Fibroblast of lung (primary cell): ENCODE data around the gene TMED9.

Experiments used
- CTCF ChIP-seq, 2 donors: IDR thresholded peaks in 1 of 2; conservative IDR thresholded peaks in 1 of 2; 1 replicate in 1 of 2; 2 replicates in 1 of 2; pipeline ENCODE4 v1.5.1; 2011 to 2012; ENCODE audit warnings: low read length in 2 of 2, control low read depth in 1 of 2, inconsistent platforms in 1 of 2, low read depth in 1 of 2, mild to moderate bottlenecking in 1 of 2
- EZH2 ChIP-seq: IDR thresholded peaks from 2 replicates; pipeline ENCODE4 v1.5.1; 2012; ENCODE audit warnings: low read length, control low read depth, mild to moderate bottlenecking; ENCODE audit errors: missing control alignments

- TF ChIP-seq CTCF (conservative IDR thresholded peaks at IDR 0.05 in 1 of 2, IDR thresholded peaks at IDR 0.05 in 1 of 2; ENCODE audit: low read depth in 1 of 2, low read length in 2 of 2) (no peak), EZH2 (no peak)
These were observed at the start of gene TMED9 for GRCh38 chr5:177592010-177592834.
